ENCODE measurements around the gene CASS4. TPM values are rescaled to one million over a fixed set of nuclear protein-coding genes. Genes with fewer than 3 reads are reported as not detected.

Gene CASS4
- total RNA-seq, 2 experiments from 2014 or later, result 10.9 to 21.8 TPM

- Mint-ChIP-seq H3K9me3 (ENCODE audit: low read depth) (no peaks in the 10 kb centered on the region), H3K36me3 (peaks cover 16% of the 10 kb centered on the region), H3K4me3 (peak overlapping the region; percentile 91), H3K27ac (peak overlapping the region; percentile 98), H3K4me1 (peaks cover 57% of the 10 kb centered on the region), H3K27me3 (no peaks in the 10 kb centered on the region)
- ATAC-seq (no peak), DNase-seq (no peak)
- CTCF ChIA-PET, result interaction anchor here (0.7 to 1.6 kb wide), 2 partner anchors 66 to 76 kb away, joined by 3 to 8 read pairs; partner anchors contain the start of genes AURKA and CSTF1
Observed at GRCh38 chr20:56467968-56468315, 55.9 kb downstream of the CASS4 start.

GRCh38 chr20:56468316-56469076, 56.4 kb downstream of the CASS4 start, which contains the start of gene RTF2:
RTF2 (plus strand) TSS chr20:56468627; CDS start chr20:56468698, 71 bp downstream.
- Mint-ChIP-seq H3K4me1 (peaks cover 51% of the 10 kb centered on the region), H3K9me3 (ENCODE audit: low read depth) (no peaks in the 10 kb centered on the region), H3K36me3 (peaks cover 22% of the 10 kb centered on the region), H3K4me3 (peak within 1 kb of the TSS; percentile 91), H3K27me3 (no peaks in the 10 kb centered on the region), H3K27ac (peak within 1 kb of the TSS; percentile 98)
- ATAC-seq (peak; percentile 95), DNase-seq (peak; percentile 97)
- CTCF ChIA-PET, result interaction anchor here (0.7 to 1.6 kb wide), 3 partner anchors 57 to 77 kb away, joined by 3 to 8 read pairs (median 3); partner anchors contain the start of genes AURKA, CASS4 and CSTF1

GRCh38 chr20:56469077-56469449, 57.0 kb downstream of the CASS4 start:
- peak overlapping the region; percentile 91 for H3K4me3 Mint-ChIP-seq
- peaks cover 24% of the 10 kb centered on the region for H3K36me3 Mint-ChIP-seq
- no peaks in the 10 kb centered on the region for H3K9me3 Mint-ChIP-seq (ENCODE audit: low read depth)
- no peaks in the 10 kb centered on the region for H3K27me3 Mint-ChIP-seq
- DNase-seq (no peak), ATAC-seq (no peak)
- CTCF ChIA-PET, result interaction anchor here (1.3 to 1.6 kb wide), 3 partner anchors 57 to 77 kb away, joined by 3 to 8 read pairs (median 3); partner anchors contain the start of genes AURKA, CASS4 and CSTF1
- H3K4me1 Mint-ChIP-seq, result peaks cover 45% of the 10 kb centered on the region
- H3K27ac Mint-ChIP-seq, result peak overlapping the region; percentile 98

- ATAC-seq, result no peak
- H3K36me3 Mint-ChIP-seq, result peaks cover 54% of the 10 kb centered on the region
- DNase-seq, result no peak
- H3K27me3 Mint-ChIP-seq, result no peaks in the 10 kb centered on the region
- no peaks in the 10 kb centered on the region for H3K9me3 Mint-ChIP-seq (ENCODE audit: low read depth)
- peaks cover 3% of the 10 kb centered on the region for H3K4me1 Mint-ChIP-seq
- no peak overlapping the region for H3K27ac Mint-ChIP-seq
- H3K4me3 Mint-ChIP-seq, result no peak overlapping the region
- CTCF ChIA-PET, result no interaction called here
Observed at GRCh38 chr20:56483970-56484369, 71.9 kb downstream of the CASS4 start.

- Mint-ChIP-seq H3K4me3 (no peak overlapping the region), H3K27me3 (no peaks in the 10 kb centered on the region), H3K4me1 (no peaks in the 10 kb centered on the region), H3K27ac (no peak overlapping the region), H3K9me3 (ENCODE audit: low read depth) (no peaks in the 10 kb centered on the region), H3K36me3 (peaks cover 53% of the 10 kb centered on the region)
- DNase-seq (no peak), ATAC-seq (no peak)
- CTCF ChIA-PET, result no interaction called here
Observed at GRCh38 chr20:56487216-56487615, 75.2 kb downstream of the CASS4 start.

GRCh38 chr20:56488566-56488965, 76.5 kb downstream of the CASS4 start:
- no peaks in the 10 kb centered on the region for H3K9me3 Mint-ChIP-seq (ENCODE audit: low read depth)
- peaks cover 52% of the 10 kb centered on the region for H3K36me3 Mint-ChIP-seq
- no peaks in the 10 kb centered on the region for H3K4me1 Mint-ChIP-seq
- H3K4me3 Mint-ChIP-seq, result no peak overlapping the region
- DNase-seq, result no peak
- H3K27ac Mint-ChIP-seq, result no peak overlapping the region
- no peak for ATAC-seq
- no peaks in the 10 kb centered on the region for H3K27me3 Mint-ChIP-seq
- CTCF ChIA-PET, result no interaction called here

GRCh38 chr20:56501116-56501515, 89.1 kb downstream of the CASS4 start:
- Mint-ChIP-seq H3K9me3 (ENCODE audit: low read depth) (peaks cover 3% of the 10 kb centered on the region), H3K36me3 (peaks cover 30% of the 10 kb centered on the region), H3K27ac (no peak overlapping the region), H3K27me3 (no peaks in the 10 kb centered on the region), H3K4me3 (no peak overlapping the region), H3K4me1 (peaks cover 2% of the 10 kb centered on the region)
- DNase-seq (no peak), ATAC-seq (no peak)
- CTCF ChIA-PET, result no interaction called here

GRCh38 chr20:56503916-56504315, 91.9 kb downstream of the CASS4 start:
- CTCF ChIA-PET, result no interaction called here
- no peak for ATAC-seq
- Mint-ChIP-seq H3K9me3 (ENCODE audit: low read depth) (no peaks in the 10 kb centered on the region), H3K4me3 (no peak overlapping the region), H3K27ac (no peak overlapping the region), H3K36me3 (peaks cover 13% of the 10 kb centered on the region), H3K27me3 (no peaks in the 10 kb centered on the region), H3K4me1 (peaks cover 2% of the 10 kb centered on the region)
- no peak for DNase-seq

GRCh38 chr20:56504373-56505005, 92.4 kb downstream of the CASS4 start:
- no peaks in the 10 kb centered on the region for H3K27me3 Mint-ChIP-seq
- CTCF ChIA-PET, result no interaction called here
- H3K4me3 Mint-ChIP-seq, result no peak overlapping the region
- ATAC-seq (peak; percentile 36), DNase-seq (no peak)
- peaks cover 13% of the 10 kb centered on the region for H3K36me3 Mint-ChIP-seq
- H3K4me1 Mint-ChIP-seq, result peaks cover 2% of the 10 kb centered on the region
- no peak overlapping the region for H3K27ac Mint-ChIP-seq
- no peaks in the 10 kb centered on the region for H3K9me3 Mint-ChIP-seq (ENCODE audit: low read depth)

- DNase-seq (no peak), ATAC-seq (no peak)
- peaks cover 2% of the 10 kb centered on the region for H3K4me1 Mint-ChIP-seq
- H3K27me3 Mint-ChIP-seq, result no peaks in the 10 kb centered on the region
- H3K27ac Mint-ChIP-seq, result no peak overlapping the region
- peaks cover 9% of the 10 kb centered on the region for H3K36me3 Mint-ChIP-seq
- no peaks in the 10 kb centered on the region for H3K9me3 Mint-ChIP-seq (ENCODE audit: low read depth)
- CTCF ChIA-PET, result interaction anchor here (0.6 to 1.3 kb wide), 3 partner anchors 22 to 108 kb away, joined by 3 read pairs; no protein-coding TSS in a partner anchor
- H3K4me3 Mint-ChIP-seq, result no peak overlapping the region
Observed at GRCh38 chr20:56506103-56506502, 94.0 kb downstream of the CASS4 start.

Other genes with a start within 250 kb of the CASS4 start
- not detected for gene MC3R, start 163.5 kb upstream of the CASS4 start, total RNA-seq
- 1 to 10 TPM; 2.4 to 3.5 TPM for gene FAM210B, start 53.3 kb upstream of the CASS4 start, total RNA-seq
- 100 to 1,000 TPM; 107 to 123 TPM for gene AURKA, start 20.0 kb upstream of the CASS4 start, total RNA-seq
- 10 to 100 TPM; 60.0 to 82.4 TPM for gene CSTF1, start 19.6 kb upstream of the CASS4 start, total RNA-seq
- 100 to 1,000 TPM; 112 to 127 TPM for gene RTF2, start 56.4 kb downstream of the CASS4 start, total RNA-seq
- gene FAM209A, start 112.5 kb downstream of the CASS4 start, total RNA-seq, result 1 to 10 TPM; 1.4 to 1.7 TPM
- 1 to 10 TPM; 1.3 to 1.7 TPM for gene FAM209B, start 121.0 kb downstream of the CASS4 start, total RNA-seq
- gene TFAP2C, start 217.0 kb downstream of the CASS4 start, total RNA-seq, result not detected